NCI-H146 (cell line): Measurements from ENCODE around the gene NPIPB4.
"Not testable (repeated sequence)": the region's sequence is repeated elsewhere in the genome, so short reads cannot be mapped to it uniquely, and the experiment has no call there.

Experiments
- DNase-seq: peaks from one replicate; lab custom pipeline; 2025; lab: John Stamatoyannopoulos, UW

NPIPB4 gene

DNA sequence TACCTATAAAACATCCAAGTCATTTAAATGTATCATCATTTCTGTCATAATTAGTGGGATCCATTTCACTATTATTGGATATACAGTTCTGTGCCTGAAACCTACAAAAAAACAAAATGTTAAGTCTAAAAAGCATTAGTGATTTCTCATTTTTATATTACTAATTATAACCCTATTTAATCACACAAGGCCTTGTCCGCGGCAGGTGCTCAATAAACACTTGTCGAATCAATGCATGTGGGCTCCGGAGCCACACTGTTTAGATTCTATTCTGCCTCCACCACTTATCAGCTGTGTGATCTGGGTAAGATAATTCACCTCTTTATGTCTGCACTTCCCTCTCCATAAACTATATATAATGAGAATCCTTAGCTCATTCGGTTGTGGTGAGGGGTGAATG, at the start of gene NPIPB4:
Gene NPIPB4 (minus strand): TSS at position 101 of the 400 bp plus-strand sequence. CDS start 378 bp downstream, outside the sequence.
- not testable (repeated sequence) for DNase-seq

GRCh38 chr16:21898998-21899397, 41.4 kb upstream of the NPIPB4 start:
- not testable (repeated sequence) for DNase-seq

DNA sequence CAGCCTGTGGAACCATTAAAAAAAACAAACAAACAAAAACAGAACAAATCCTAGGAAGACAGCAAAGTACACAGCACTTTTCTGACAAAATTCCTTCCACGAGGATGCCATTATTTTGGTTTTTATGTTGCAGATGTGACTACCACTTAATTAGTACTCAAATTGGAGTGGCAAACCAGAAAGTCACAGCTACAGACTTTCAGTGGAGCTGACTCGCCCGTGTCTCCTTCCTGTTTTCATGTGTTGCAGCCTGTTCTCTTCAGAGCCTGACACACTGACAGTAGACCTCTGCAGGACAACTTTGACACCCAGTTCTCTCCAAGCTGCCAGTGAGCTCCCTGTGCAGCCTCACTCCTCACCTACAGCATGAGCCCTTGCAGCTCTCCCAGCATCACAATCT, 24.4 kb upstream of the NPIPB4 start:
- not testable (repeated sequence) for DNase-seq

DNA sequence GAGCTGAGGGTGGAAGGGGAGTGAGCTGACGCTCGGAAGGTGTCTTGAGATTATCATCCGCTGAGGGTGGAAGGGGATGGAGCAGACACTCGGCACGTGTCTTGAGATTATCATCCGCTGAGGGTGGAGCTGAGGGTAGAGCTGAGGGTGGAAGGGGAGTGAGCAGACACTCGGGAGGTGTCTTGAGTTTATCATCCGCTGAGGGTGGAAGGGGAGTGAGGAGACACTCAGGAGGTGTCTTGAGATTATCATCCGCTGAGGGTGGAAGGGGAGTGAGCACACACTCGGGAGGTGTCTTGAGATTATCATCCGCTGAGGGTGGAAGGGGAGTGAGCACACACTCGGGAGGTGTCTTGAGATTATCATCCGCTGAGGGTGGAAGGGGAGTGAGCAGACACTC, 20.4 kb downstream of the NPIPB4 start:
- not testable (repeated sequence) for DNase-seq

DNA sequence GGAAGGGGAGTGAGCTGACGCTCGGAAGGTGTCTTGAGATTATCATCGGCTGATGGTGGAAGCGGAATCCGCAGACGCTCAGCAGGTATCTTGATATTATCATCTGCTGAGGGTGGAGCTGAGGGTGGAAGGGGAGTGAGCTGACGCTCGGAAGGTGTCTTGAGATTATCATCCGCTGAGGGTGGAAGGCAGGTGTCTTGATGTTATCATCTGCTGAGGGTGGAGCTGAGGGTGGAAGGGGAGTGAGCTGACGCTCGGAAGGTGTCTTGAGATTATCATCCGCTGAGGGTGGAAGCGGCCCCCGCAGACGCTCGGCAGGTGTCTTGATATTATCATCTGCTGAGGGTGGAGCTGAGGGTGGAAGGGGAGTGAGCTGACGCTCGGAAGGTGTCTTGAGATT, 21.2 kb downstream of the NPIPB4 start:
- DNase-seq: not testable (repeated sequence)

DNA sequence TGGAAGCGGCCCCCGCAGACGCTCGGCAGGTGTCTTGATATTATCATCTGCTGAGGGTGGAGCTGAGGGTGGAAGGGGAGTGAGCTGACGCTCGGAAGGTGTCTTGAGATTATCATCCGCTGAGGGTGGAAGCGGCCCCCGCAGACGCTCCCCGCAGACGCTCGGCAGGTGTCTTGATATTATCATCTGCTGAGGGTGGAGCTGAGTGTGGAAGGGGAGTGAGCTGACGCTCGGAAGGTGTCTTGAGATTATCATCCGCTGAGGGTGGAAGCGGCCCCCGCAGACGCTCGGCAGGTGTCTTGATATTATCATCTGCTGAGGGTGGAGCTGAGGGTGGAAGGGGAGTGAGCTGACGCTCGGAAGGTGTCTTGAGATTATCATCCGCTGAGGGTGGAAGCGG, 21.8 kb downstream of the NPIPB4 start:
- DNase-seq: not testable (repeated sequence)

DNA sequence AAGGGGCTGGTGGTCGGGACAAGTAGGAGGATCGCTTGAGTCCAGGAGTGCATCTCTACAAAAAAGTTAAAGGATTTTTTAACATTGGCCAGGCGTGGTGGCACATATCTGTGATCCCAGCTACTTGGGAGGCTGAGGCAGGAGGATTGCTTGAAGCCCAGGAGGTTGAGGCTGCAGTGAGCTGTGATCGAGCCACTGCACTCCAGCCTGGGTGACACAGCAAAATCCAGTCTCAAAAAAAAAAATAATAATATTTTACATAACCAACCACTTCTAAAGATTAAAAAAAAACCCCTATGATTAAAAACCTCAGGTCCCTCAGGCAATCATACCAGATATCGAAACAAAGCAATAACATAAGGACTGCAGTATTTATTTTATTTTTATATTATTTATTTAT, 23.3 kb downstream of the NPIPB4 start:
- not testable (repeated sequence) for DNase-seq

GRCh38 chr16:21829929-21830328, 27.6 kb downstream of the NPIPB4 start:
- DNase-seq: not testable (repeated sequence)

GRCh38 chr16:21826067-21826706, 31.4 kb downstream of the NPIPB4 start:
- DNase-seq: not testable (repeated sequence)

DNA sequence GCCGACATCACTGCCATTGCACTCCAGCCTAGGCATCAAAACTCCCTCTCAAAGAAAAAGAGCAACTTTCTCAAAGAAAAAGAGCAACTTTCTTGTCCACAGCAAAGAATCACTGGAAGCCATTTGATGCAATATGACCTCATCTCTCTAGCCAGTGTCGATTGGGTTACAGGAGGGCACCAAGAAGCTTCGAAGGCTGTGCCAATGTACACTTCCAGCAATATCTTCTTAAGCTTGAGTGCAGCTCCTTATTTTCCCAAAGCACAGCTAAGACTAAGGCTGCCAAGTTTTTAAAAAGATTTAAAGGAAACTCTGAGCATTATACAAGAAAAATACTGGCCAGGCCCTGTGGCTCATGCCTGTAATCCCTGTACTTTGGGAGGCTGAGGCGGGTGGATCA, 32.0 kb downstream of the NPIPB4 start:
- DNase-seq: not testable (repeated sequence)

DNA sequence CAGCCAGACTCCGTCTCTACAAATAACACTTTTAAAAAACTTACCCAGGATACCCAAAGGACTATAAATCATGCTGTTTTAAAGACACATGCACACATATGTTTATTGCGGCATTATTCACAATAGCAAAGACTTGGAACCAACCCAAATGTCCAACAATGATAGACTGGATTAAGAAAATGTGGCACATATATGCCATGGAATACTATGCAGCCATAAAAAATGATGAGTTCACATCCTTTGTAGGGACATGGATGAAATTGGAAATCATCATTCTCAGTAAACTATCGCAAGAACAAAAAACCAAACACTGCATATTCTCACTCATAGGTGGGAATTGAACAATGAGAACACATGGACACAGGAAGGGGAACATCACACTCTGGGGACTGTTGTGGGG, 34.3 kb downstream of the NPIPB4 start:
- not testable (repeated sequence) for DNase-seq

DNA sequence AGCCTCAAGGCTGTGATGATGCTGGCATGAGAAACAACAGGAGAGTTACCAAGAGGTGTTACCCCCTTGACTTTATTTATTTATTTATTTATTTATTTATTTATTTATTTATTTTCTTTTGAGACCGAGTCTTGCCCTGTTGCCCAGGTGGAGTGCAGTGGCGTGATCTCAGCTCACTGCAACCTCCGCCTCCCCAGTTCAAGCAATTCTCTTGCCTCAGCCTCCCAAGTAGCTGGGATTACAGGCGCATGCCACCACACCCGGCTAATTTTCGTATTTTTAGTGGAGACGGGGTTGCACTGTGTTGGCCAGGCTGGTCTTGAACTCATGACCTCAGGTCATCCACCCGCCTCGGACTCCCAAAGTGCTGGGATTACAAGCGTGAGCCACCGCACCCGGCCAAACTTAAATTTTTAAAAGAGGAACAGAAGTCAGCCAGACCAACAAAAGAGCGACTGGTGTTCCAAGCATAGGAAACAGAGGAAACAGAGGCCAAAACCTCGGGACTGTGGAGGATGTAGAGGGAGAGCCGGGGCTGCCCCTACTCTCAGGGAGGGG, 36.6 kb downstream of the NPIPB4 start:
- DNase-seq: not testable (repeated sequence)

- peak; percentile 84 for DNase-seq
Observed at GRCh38 chr16:21820028-21820907, 37.3 kb downstream of the NPIPB4 start.

- not testable (repeated sequence) for DNase-seq
Observed at GRCh38 chr16:21819617-21820016, 37.9 kb downstream of the NPIPB4 start.

DNA sequence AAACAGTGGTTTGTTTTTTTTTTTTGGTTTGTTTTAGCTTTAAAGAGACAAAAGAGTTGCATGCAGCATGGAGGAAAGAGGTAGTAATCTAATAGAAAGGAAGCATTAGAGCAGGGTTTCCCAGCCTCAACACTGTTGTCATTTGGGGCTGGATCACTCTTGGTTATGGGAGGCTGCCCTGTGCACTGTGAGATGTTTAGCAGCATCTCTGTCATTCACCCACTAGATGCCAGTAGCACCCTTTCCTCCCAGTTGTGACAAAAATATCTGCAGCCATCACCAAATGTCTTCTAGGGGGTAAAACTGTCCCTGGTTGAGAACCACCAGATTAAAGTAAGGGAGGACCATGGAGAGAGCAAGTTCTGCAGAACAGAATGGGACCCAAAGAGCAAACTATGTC, 40.5 kb downstream of the NPIPB4 start:
- DNase-seq: not testable (repeated sequence)

- not testable (repeated sequence) for DNase-seq
Observed at GRCh38 chr16:21815694-21816093, 41.9 kb downstream of the NPIPB4 start.

DNA sequence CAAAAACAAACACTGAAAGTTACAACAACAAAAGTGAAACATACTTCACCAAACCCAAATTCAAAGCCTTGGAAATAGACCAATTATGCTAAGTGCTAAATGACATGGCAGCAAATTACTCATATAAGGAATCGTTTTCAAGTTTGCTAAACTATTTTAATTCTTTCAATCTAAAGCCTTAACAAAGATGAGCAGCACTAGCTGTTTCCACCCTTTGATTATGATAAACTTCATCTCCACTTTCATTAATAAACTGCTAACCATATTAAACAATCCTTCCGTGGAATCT, 55.2 kb downstream of the NPIPB4 start:
- DNase-seq: not testable (repeated sequence)

DNA sequence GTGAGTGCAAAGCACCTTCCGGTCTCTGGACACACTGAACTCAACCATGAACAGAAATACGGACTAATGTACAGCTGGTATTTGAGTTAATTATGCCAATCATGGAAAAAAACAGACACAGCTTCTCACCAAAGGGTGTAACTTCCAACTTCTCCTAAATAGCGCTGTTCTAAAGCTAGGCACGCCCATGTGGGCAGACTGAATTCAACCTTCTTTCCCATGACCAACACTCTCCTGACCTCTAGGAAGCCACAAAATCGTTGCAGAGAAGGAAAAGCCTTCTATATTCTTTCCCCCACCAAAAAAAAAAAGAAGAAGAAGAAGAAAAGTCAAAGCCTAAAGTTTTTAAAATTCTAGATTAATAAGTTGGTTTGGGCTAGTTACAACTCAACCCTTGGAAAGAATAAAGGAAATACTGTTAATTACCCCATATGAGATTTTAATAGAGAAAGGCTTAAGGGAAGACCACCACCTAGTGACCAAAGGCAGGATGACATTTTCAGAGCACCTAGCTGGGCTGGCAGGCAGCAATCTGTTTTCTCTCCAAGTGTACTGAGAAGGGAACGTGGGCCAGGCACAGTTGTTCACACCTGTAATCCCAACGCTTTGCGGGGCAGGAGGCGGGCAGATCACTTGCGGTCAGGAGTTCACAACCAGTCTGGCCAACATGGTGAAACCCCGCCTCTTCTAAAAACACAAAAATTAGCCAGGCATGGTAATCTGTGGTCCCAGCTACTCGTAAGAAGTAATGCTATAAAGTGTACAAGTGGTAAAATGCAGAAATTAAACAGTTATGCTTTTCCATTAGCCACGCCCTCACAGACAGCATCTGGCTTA, 55.8 kb downstream of the NPIPB4 start:
- peak; percentile 28 for DNase-seq

GRCh38 chr16:21798601-21799000, 59.0 kb downstream of the NPIPB4 start:
- DNase-seq: not testable (repeated sequence)

GRCh38 chr16:21793310-21793709, 64.2 kb downstream of the NPIPB4 start:
- DNase-seq: not testable (repeated sequence)

DNA sequence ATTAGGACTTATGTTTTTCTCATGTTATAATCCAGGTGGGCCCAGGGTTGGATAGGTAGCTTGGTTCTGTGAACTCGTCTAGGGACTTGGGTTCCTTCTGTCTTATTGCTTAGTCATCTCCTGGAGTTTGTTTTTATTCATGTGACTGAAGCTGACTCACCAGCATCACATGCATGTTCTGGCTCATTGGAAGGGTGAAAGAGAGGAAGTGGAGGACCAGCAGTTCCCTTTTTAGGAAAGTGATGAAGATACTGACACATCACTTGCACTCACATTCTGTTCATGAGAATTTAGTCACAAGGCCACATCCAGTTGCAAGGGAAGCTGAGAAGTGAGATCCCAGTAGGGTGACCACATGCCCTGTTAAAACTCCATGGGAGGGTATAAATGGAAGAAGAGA, 67.0 kb downstream of the NPIPB4 start:
- not testable (repeated sequence) for DNase-seq
